Measurements from ENCODE around the gene ATP6V1C2.

DNA sequence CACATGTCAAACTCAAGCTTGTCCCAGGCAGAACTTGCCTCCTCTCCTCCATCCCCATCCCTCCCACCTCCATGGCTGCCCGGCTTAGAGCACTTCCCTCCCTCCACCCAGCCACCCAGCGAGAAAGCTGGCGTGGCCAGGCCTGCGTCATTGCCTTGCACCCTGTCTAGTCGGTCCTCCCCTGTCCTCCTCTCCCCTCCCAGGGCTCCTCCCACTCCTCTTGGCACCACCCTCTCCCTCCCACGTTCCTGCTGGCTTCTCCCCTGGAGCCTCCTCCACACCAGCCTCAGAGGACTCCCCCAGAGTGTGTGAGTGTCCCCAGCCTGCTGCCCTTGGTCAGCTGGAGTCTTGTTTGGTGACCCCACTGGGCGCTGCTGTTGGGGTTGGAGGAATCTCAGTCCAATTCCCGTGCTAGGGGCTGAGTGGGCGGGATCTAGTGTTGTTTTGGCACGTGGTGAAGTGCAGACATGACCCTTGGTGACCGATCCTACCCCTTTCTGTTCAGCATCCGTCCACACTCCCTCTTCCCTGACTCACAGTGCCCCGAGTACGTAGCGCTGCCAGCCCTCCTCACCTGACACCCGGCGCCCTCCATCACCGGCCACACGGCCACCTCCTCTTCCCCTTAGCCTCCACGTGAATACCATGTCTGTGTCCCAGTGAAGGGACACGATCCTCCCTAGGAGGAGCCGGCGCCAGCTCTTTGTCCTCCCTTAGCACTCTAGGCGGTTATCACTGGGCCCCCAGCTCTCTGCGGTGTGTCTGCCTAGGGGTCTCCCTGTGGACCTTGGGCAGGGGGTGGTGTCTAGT, 41.4 kb downstream of the ATP6V1C2 start:
- TF ChIP-seq, protein P1, sequence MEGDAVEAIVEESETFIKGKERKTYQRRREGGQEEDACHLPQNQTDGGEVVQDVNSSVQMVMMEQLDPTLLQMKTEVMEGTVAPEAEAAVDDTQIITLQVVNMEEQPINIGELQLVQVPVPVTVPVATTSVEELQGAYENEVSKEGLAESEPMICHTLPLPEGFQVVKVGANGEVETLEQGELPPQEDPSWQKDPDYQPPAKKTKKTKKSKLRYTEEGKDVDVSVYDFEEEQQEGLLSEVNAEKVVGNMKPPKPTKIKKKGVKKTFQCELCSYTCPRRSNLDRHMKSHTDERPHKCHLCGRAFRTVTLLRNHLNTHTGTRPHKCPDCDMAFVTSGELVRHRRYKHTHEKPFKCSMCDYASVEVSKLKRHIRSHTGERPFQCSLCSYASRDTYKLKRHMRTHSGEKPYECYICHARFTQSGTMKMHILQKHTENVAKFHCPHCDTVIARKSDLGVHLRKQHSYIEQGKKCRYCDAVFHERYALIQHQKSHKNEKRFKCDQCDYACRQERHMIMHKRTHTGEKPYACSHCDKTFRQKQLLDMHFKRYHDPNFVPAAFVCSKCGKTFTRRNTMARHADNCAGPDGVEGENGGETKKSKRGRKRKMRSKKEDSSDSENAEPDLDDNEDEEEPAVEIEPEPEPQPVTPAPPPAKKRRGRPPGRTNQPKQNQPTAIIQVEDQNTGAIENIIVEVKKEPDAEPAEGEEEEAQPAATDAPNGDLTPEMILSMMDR (conservative IDR thresholded peaks at IDR 0.05; ENCODE audit: low read depth, low read length): no peak
- TF ChIP-seq POLR2A (IDR thresholded peaks at IDR 0.05; ENCODE audit: low read depth, low read length) (no peak), RAD21 (IDR thresholded peaks at IDR 0.05; ENCODE audit: low read length) (no peak), CHD1 (IDR thresholded peaks at IDR 0.05; ENCODE audit: low read depth, low read length) (no peak), RFX5 (IDR thresholded peaks at IDR 0.05; ENCODE audit: low read depth, low read length) (no peak), FOS (IDR thresholded peaks at IDR 0.05; ENCODE audit: low read depth, low read length) (no peak), MAZ (IDR thresholded peaks at IDR 0.05; ENCODE audit: borderline replicate concordance, low read depth, low read length) (no peak), MXI1 (IDR thresholded peaks at IDR 0.05; ENCODE audit: borderline replicate concordance, low read depth, low read length) (no peak), BHLHE40 (IDR thresholded peaks at IDR 0.05; ENCODE audit: low read depth, low read length) (no peak), SMC3 (IDR thresholded peaks at IDR 0.05; ENCODE audit: low read depth, low read length) (no peak), MAFK (IDR thresholded peaks at IDR 0.05; ENCODE audit: low read depth, low read length) (no peak), CEBPB (IDR thresholded peaks at IDR 0.05; ENCODE audit: low read depth, low read length) (no peak)
- TF ChIP-seq, protein P2, sequence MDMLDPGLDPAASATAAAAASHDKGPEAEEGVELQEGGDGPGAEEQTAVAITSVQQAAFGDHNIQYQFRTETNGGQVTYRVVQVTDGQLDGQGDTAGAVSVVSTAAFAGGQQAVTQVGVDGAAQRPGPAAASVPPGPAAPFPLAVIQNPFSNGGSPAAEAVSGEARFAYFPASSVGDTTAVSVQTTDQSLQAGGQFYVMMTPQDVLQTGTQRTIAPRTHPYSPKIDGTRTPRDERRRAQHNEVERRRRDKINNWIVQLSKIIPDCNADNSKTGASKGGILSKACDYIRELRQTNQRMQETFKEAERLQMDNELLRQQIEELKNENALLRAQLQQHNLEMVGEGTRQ (IDR thresholded peaks at IDR 0.05; ENCODE audit: low read depth, low read length): no peak
